Left lung (tissue), 10 donors: ENCODE measurements around the gene DSEL. TPM values are rescaled to one million over a fixed set of nuclear protein-coding genes. Genes with fewer than 3 reads are reported as not detected.

Source experiments
- ATAC-seq: fragments of 200-7000 bp; cut with Tn5 transposase; one replicate; pipeline ENCODE4 v1.9.1; 2020; ENCODE audit warnings: moderate library complexity
- DNase-seq, 4 donors: peaks; one replicate each; pipeline ENCODE4 v3.0.0-alpha.2; 2013 to 2020
- H3K27ac ChIP-seq, 2 donors: fragments of 200-600 bp; sonication (generic) in 1 of 2; one replicate each; pipeline versions ENCODE4 v1.5.0 to v1.8.0; 2020 to 2021
- H3K27me3 ChIP-seq, 2 donors: fragments of 200-600 bp; sonication (generic) in 1 of 2; one replicate each; pipeline versions ENCODE4 v1.5.0 to v1.8.0; 2020 to 2021
- H3K36me3 ChIP-seq, 2 donors: fragments of 200-600 bp; sonication (generic) in 1 of 2; one replicate each; pipeline versions ENCODE4 v1.5.0 to v1.8.0; 2020 to 2021
- H3K4me1 ChIP-seq, 2 donors: fragments of 200-600 bp; one replicate each; pipeline ENCODE4 v1.8.0; 2021
- H3K4me3 ChIP-seq, 2 donors: fragments of 200-600 bp; sonication (generic) in 1 of 2; one replicate each; pipeline versions ENCODE4 v1.5.0 to v1.8.0; 2020 to 2021; ENCODE audit warnings: mild to moderate bottlenecking in 1 of 2
- H3K9me3 ChIP-seq, 2 donors: fragments of 200-600 bp; sonication (generic) in 1 of 2; one replicate each; pipeline versions ENCODE4 v1.5.0 to v1.8.0; 2020 to 2021
- CTCF ChIP-seq, 2 donors: fragments of 200-600 bp; sonication (generic) in 1 of 2; IDR thresholded peaks; one replicate each; pipeline versions ENCODE4 v1.5.0 to v1.8.0; 2021; ENCODE audit warnings: antibody characterized with exemption in 2 of 2
- intact Hi-C, 2 donors: fragments of 100-400 bp; cut with DNase I; formaldehyde crosslinking; loops; one replicate each; pipeline versions ENCODE4 v1.11.2 to v1.14.2; 2022
- polyA plus RNA-seq, 6 donors: library from polyadenylated mRNA; unstranded; fragments of 120-200 nt; gene quantifications; one replicate each; pipeline ENCODE4 v1.2.1, GENCODE V29; 2013; ENCODE audit not compliant: insufficient read length in 6 of 6
- total RNA-seq, 2 donors: library from RNA; stranded (reverse); fragmentation: NEBNext Ultra II Directional; extraction: Animal tissue kit (Norgen Biotek cat#: 25700); gene quantifications; one replicate each; pipeline ENCODE4 v1.2.1, GENCODE V29; 2021
- donor health status: DM: no; HTN: yes; CAD: no.
- donor health status: DM: no; HTN: no; CAD: no.

The DSEL gene
- total and polyA plus RNA-seq, 8 donors = 4.1 to 17.3 (median 6.1) TPM

- Histone ChIP-seq H3K27ac (no peak overlapping the region), H3K9me3 (no peaks in the 10 kb centered on the region), H3K4me3 (no peak overlapping the region), H3K4me1 (no peaks in the 10 kb centered on the region), H3K36me3 (no peaks in the 10 kb centered on the region), H3K27me3 (no peaks in the 10 kb centered on the region)
- intact Hi-C loops = no loop called here
- ATAC-seq (no peak), DNase-seq (no peak)
- no peak for TF ChIP-seq CTCF (IDR thresholded peaks at IDR 0.05)
Measured at GRCh38 chr18:67545681-67546080, 29.2 kb upstream of the DSEL start.

GRCh38 chr18:67540559-67540958 is 24.0 kb upstream of the DSEL start:
- Histone ChIP-seq H3K4me3 (no peak overlapping the region), H3K4me1 (no peaks in the 10 kb centered on the region), H3K36me3 (no peaks in the 10 kb centered on the region), H3K27me3 (no peaks in the 10 kb centered on the region), H3K9me3 (no peaks in the 10 kb centered on the region), H3K27ac (no peak overlapping the region)
- TF ChIP-seq CTCF (IDR thresholded peaks at IDR 0.05) = no peak
- DNase-seq = no peak
- ATAC-seq = no peak
- intact Hi-C loops = no loop called here

GRCh38 chr18:67531929-67532328 is 15.4 kb upstream of the DSEL start:
- no peaks in the 10 kb centered on the region for H3K27me3 ChIP-seq
- DNase-seq (no peak), ATAC-seq (no peak)
- H3K4me3 ChIP-seq = no peak overlapping the region
- no peaks in the 10 kb centered on the region for H3K36me3 ChIP-seq
- TF ChIP-seq CTCF (IDR thresholded peaks at IDR 0.05) = no peak
- H3K4me1 ChIP-seq = no peaks in the 10 kb centered on the region
- H3K27ac ChIP-seq = no peak overlapping the region
- no peaks in the 10 kb centered on the region for H3K9me3 ChIP-seq
- intact Hi-C loops = no loop called here

- no peak overlapping the region for H3K4me3 ChIP-seq
- H3K4me1 ChIP-seq = peaks cover 5 to 9% of the 10 kb centered on the region in 2 donors
- no peaks in the 10 kb centered on the region for H3K27me3 ChIP-seq
- ATAC-seq (peak; percentile 95), DNase-seq (peak in 2 of 4 donors; percentile 61 to 73)
- TF ChIP-seq CTCF (IDR thresholded peaks at IDR 0.05) = no peak
- H3K9me3 ChIP-seq = no peaks in the 10 kb centered on the region
- no peaks in the 10 kb centered on the region for H3K36me3 ChIP-seq
- intact Hi-C loops = no loop called here
- peak overlapping the region; percentile 21 to 62 for H3K27ac ChIP-seq
Measured at GRCh38 chr18:67525328-67526099, 9.0 kb upstream of the DSEL start.

- intact Hi-C loops = no loop called here
- Histone ChIP-seq H3K4me3 (no peak overlapping the region), H3K9me3 (no peaks in the 10 kb centered on the region), H3K4me1 (peaks cover 5 to 8% of the 10 kb centered on the region in 2 donors), H3K27ac (peak overlapping the region in 1 of 2 donors; percentile 30), H3K27me3 (peaks cover 0 to 20% of the 10 kb centered on the region in 2 donors), H3K36me3 (no peaks in the 10 kb centered on the region)
- no peak for DNase-seq
- no peak for ATAC-seq
- TF ChIP-seq CTCF (IDR thresholded peaks at IDR 0.05) = no peak
Measured at GRCh38 chr18:67520351-67520921, 3.9 kb upstream of the DSEL start.
